ENCODE results near the gene CHMP6.

CHMP6 gene

DNA sequence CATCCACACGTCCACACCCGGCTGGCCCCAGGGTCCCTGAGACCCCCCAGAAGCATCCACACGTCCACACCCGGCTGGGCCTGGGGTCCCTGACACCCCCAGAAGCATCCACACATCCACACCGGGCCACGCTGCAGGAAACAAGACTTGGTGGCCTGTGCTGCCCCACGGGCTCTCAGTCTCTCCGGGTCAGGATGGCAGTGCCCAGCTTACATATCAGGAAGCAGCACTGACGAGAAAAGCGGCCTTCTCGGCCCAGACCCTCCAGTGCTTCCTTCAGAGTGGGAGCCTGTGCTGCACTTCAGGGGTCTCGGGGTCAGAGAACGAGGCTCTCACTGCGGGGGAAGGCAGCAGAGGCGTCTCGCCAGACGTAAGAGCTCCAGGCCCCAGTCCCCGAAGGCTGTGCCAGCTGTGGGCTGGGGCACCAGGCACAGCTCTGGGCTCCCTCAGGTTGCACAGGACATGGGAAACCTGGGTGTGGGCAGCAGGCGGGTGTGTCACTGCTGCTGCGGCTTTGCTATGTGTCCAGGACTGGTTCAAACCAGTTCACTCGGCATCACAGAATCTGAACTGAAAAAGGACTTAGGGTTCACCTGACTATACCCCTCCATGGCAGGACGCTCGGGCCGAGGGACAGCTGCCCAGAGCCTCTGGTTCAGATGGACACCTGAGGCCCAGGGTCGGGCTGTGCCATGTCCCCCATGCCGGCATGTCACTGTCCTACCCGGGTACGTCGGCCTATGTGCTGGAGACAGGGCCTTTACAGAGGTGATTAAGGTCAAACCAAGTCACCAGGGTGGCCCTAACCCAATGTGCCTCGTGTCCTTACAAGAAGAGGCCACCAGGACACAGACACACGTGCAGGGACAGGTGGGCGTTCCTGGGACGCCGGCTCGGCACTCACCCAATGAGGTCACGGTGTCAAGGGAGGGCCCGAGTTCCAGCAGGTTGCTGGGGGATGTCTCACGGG is 40.2 kb upstream of the CHMP6 start:
- H3K4me3 ChIP-seq (ENCODE audit: low read depth, low read length), result no peak overlapping the region
- TF ChIP-seq, protein P1, sequence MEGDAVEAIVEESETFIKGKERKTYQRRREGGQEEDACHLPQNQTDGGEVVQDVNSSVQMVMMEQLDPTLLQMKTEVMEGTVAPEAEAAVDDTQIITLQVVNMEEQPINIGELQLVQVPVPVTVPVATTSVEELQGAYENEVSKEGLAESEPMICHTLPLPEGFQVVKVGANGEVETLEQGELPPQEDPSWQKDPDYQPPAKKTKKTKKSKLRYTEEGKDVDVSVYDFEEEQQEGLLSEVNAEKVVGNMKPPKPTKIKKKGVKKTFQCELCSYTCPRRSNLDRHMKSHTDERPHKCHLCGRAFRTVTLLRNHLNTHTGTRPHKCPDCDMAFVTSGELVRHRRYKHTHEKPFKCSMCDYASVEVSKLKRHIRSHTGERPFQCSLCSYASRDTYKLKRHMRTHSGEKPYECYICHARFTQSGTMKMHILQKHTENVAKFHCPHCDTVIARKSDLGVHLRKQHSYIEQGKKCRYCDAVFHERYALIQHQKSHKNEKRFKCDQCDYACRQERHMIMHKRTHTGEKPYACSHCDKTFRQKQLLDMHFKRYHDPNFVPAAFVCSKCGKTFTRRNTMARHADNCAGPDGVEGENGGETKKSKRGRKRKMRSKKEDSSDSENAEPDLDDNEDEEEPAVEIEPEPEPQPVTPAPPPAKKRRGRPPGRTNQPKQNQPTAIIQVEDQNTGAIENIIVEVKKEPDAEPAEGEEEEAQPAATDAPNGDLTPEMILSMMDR (IDR thresholded peaks at IDR 0.05; ENCODE audit: insufficient read depth, low read depth, low read length, missing control alignments), result no peak
- DNase-seq (ENCODE audit: low read depth), result no peak

DNA sequence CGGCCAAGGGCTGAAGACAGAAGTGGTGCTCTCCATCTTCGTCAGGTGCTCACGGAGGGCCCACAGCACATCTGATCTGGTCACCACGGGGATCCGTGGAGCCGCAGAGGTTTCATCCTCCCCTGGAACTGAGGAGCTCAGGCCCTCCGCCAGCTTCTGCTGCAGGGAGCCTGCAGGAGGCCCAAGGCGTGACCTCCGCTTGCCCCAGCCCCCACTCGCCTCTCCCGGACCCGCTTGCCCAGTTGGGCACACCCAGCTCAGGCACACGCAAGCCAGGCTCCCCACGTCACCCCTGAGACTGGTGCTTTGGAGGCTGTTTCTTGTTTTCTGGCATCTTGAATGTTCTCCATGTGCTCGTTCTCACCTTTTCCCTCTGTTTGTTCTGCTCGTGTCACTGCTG is 39.4 kb upstream of the CHMP6 start:
- TF ChIP-seq, protein P1 (IDR thresholded peaks at IDR 0.05; ENCODE audit: insufficient read depth, low read depth, low read length, missing control alignments), result no peak
- H3K4me3 ChIP-seq (ENCODE audit: low read depth, low read length), result no peak overlapping the region
- DNase-seq (ENCODE audit: low read depth), result no peak

DNA sequence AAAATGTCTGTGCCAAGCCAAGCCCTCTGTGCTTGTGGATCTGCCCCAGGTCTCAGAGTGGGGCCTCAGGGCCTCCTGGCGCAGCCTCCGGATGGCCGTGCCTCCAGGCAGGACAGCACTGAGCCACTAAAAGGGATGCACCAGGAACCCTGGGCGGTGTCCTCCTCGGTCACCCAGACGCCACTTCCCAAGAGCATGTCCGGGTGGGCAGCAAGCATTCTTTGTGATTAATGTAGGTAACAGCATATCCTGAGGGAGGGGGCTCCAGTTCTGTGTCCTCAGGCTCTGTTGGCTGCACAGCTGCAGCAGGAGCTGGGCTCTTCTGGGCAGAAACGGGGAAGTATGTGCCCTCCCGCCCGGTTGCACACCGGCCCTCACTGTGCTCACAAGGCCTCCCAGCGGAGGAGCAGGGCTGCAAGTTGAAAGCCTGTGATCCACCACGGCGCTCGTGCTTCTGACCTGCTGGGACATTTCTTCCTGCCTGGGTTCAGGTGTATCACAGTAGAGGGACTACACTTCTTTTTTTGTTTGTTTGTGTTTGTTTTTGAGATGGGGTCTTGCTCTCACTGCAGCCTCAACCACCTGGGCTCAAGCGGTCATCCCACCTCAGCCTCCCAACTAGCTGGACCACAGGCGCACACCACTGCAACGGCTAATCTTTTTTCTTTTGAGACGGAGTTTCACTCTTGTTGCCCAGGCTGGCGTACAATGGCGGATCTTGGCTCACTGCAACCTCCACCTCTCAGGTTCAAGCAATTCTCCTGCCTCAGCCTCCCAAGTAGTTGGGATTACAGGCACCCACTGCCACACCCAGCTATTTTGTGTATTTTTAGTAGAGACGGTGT is 37.9 kb upstream of the CHMP6 start:
- no peak for DNase-seq (ENCODE audit: low read depth)
- no peak overlapping the region for H3K4me3 ChIP-seq (ENCODE audit: low read depth, low read length)
- TF ChIP-seq, protein P1 (IDR thresholded peaks at IDR 0.05; ENCODE audit: insufficient read depth, low read depth, low read length, missing control alignments), result no peak

DNA sequence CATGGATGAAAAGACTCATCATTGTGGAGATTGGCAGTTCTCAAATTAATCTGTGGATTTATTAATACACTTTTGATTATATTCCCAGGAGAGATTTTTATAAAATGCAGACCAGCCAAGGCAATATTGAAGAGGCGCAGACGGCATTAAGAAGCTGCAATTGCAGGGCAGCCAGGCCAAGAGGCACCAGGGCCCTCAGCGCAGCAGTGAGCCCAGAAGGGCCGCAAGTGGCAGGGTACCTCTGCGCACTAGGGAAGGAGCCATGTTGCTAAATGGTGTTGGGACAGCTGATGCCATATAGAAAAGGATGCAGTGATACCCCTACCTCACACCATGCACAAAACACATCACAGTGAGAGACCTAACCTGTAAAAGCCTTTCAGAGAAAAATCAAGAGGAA is 36.6 kb upstream of the CHMP6 start:
- TF ChIP-seq, protein P1 (IDR thresholded peaks at IDR 0.05; ENCODE audit: insufficient read depth, low read depth, low read length, missing control alignments), result no peak
- no peak for DNase-seq (ENCODE audit: low read depth)
- H3K4me3 ChIP-seq (ENCODE audit: low read depth, low read length), result no peak overlapping the region

DNA sequence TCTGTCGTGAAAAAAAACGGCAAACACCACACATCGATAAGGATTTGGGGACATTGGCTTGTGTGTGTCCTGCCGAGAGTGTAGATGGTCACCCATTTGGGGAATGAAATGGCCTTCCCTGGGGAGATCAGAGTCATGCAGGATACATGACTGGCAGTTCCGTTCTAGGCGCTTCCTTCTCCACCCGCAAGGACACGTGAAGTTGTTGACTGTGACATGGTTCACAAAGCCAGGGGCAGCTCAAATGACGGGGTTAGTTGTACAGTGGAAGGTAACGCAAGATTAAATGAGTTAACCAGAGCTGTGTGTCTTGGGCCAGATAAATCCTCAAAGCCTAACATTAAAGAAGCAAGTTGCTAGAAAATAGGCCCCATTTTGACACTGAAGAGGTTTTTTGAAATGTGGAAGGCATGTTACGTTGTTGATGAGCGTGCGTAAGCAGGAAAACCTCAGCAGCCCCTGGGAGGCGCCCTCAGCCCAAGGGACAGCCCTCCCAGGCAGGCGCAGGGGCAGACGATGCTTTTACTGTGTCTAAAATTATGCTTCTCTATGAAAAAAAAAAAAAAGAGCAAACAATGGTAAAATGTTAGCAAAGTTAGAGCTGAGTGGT is 35.9 kb upstream of the CHMP6 start:
- TF ChIP-seq, protein P1 (IDR thresholded peaks at IDR 0.05; ENCODE audit: insufficient read depth, low read depth, low read length, missing control alignments), result no peak
- H3K4me3 ChIP-seq (ENCODE audit: low read depth, low read length), result no peak overlapping the region
- DNase-seq (ENCODE audit: low read depth), result no peak

DNA sequence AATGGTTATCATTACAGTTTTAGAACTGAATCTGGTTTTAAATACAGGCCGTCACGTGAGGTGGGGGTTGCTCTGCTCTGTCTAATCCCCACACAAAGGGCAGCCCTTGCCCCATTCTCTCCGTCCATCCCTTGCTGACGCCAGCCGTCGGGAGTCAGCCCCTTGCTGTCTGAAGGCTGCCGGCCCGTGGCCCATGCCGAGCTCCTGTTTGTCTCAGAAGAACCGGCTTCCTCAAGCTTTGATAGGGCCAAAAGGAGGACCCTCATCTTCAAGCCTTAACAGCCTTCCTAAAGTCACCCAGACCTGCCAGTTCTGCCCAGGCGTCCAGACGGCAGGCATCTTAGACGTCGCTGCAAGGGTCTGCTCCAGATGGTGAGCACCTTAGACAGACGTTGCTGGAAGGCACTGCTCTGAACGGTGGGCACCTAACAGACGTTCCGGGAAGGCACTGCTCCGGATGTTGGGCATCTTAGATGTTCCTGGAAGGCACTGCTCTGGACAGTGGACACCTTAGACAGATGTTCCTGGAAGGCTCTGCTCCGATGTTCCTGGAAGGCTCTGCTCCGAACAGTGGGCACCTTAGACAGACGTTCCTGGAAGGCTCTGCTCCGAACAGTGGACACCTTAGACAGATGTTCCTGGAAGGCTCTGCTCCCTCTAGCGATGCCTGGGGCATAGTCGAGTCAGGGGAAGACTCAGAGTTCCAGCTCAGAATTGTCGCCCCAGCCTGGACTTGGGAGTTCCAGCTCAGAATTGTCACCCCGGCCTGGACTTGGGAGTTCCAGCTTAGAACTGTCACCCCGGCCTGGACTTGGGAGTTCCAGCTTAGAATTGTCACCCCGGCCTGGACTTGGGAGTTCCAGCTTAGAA is 35.1 kb upstream of the CHMP6 start:
- no peak for DNase-seq (ENCODE audit: low read depth)
- TF ChIP-seq, protein P1 (IDR thresholded peaks at IDR 0.05; ENCODE audit: insufficient read depth, low read depth, low read length, missing control alignments), result no peak
- H3K4me3 ChIP-seq (ENCODE audit: low read depth, low read length), result no peak overlapping the region
